Measurements from ENCODE around the gene EYS.
"Not testable (repeated sequence)": the region's sequence is repeated elsewhere in the genome, so short reads cannot be mapped to it uniquely, and the experiment has no call there.

Gene EYS

DNA sequence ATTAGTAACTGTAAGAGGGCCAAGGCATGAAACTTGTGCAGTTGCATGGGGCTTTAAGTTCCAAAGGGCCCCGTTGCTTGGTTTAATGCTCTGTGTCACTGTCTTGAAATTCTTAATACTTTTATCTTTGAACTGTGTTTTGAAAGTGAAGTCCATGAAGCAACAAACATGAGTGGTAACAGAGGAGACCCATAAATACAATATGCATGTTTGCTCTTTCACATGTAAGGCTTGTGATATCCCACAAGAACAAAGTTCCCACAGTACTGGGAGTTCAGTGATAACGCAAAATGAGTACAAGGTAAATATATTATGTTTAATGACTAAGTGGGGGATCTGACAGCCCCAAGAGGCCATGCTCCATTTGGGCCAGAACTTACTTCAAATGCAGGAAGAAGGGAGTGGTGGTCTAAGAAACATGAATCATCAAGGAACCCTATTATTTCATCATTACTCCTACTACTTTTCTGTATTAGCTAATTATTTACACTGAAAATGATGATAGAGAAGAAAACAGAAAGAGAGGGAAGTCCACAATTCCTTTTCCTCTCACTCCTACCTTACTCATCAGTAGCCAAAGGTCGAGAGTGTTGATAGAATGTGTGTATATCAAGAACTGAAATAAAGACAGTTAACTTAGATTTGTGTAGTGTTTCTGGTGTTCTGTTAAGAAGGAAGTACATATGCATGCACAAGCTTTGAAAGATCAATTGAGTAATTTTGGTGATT, 1914.1 kb downstream of the EYS start:
- no peak for DNase-seq (ENCODE audit: low read depth)

DNA sequence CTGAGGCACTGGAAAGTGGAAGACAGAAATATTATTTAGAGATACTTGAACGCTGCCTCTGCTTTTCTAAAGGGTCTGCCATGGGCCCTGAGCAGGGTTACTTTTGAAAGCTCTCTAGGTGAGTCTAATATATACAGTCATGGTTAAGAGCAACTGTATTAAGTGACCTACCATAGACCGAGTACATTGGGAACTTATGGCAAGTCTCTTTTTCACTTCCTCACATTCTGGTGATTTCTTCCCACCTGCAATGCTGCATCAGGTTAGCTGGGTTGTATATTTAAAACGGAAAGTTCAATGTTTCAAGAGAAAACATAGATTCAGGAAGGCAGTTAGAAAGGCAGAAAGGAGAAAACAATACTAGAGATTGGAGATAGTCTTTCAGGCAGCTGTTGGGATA, 1916.7 kb downstream of the EYS start:
- DNase-seq (ENCODE audit: low read depth): no peak

DNA sequence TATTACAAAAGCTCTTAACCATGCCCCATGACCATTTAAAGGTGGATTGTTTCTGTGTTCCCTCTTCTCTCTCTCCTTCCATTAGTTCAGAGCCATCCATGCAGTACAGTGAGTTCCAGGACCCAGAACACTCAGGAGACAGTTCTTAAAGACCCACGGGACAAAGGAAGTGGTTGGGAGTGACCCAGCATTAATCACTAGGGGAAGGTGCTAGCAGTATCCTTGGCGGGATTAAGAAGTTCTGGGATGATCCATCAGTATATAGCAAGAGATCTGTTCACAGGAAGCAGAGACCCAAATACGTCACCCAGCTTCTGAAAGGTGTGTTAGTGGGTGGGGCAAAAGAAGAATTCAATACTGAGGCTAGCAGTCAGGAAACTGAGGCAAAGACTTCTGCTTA, 1917.3 kb downstream of the EYS start:
- no peak for DNase-seq (ENCODE audit: low read depth)

DNA sequence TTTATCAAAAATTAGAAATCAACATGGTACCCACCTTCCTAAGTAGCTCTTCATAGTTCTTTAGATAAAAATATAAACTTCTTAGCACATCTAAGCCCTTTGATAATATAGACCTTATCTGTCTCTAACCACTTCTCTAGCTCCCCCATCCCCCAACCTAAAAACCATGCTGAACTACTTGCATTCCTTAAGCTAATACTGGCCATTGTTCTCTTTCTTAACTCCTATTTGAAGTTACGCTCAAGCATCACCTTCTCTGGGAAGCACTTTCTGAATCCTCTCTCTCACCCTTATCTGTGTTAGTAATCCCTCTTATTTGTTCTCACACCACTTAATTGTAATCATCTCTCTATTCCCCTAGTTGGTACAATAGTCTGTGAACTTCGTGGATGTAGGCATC, 1918.5 kb downstream of the EYS start:
- DNase-seq (ENCODE audit: low read depth): no peak

DNA sequence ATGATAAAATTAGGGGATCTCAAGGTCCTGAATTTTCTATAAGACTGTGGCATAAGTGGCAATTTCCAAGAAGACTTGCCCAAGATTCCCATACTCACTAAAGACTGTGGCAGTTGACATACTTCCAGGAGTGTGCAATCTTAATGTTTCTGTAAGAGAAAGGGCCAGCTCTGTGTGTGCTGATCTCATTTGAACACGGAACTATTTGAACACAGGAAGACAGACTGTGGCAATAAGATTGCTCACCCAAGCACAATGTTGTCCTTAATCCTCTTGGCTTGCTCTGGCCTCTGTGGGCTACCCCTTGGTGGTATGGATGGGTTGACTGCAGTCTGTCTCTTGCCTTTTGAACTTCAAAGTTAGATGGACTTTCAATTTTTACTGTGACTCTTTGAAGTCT, 1920.0 kb downstream of the EYS start:
- DNase-seq (ENCODE audit: low read depth): no peak

DNA sequence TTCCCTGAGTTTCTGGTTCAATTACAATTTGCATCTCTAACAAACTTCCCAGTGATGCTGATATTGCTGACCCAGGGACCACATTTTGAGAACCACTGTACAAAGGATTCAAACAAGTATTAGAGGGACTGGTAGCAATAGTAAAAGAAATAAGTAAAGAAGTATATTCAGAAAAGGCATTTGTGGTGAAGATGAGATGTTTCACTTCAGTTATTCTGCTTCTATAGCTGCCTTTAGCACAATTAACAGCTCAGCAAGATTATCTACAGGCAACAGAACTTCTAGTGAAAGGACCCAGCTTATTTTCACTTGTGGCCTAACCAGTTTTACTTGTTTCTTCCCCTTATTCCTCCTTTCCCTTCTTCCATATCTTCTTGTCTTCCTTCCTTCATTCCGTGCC, 1922.0 kb downstream of the EYS start:
- DNase-seq (ENCODE audit: low read depth): no peak

DNA sequence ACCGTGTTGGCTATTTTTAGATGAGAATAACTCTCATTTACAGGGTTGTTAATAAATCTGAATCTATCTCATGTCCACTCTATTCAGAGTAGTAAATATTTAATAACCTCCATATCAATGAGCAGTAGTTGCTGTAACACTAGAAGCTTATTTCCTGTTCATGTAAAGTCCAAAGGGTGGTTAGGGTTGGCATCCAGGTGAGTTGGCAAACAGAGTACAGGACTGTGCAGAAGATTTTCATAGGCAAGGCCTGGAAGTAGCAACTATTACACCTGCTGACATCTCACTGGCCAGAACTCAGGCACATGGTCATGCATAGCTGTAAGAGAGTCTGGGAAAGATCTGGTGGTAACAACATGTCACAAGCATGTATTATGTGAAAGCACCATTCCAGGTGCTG, 1923.9 kb downstream of the EYS start:
- no peak for DNase-seq (ENCODE audit: low read depth)

DNA sequence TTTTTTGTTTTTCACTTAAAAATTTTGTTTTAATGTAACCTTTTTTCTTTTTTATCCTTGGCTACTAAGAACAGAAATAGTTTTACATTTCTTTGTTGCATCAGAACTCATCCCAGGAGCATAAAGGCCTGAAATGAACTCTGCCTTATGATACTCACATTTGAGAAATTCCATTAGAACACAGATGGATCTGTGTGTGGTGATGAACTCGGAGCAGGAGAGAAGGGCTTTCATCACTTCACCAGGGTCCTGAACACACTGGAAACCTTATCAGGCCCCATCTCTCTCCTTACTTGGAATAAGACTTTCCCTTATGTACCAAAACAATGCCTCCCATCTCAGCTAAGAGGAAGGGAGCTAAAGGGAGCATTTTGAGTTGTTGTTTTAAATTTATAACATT, 1932.1 kb downstream of the EYS start:
- DNase-seq (ENCODE audit: low read depth): no peak

DNA sequence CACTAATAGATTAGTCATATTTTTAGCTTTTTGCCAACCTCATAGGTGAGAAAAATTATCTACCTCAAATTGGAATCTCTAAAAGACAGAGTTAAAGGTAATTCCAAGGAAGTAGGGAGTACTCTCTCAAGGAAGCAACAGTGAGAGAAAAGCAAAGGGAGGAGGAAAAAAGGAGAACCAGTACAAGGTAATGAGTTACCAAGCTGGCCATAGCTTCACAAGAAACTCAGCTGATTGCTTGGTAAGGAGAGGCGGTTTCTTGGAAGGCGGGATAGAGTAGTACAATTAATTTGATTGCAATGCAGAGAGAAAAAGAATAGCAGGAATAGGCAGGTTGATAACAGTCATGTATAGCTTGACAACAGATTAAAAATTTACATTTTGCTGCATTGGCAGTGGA, 1933.8 kb downstream of the EYS start:
- DNase-seq (ENCODE audit: low read depth): no peak

DNA sequence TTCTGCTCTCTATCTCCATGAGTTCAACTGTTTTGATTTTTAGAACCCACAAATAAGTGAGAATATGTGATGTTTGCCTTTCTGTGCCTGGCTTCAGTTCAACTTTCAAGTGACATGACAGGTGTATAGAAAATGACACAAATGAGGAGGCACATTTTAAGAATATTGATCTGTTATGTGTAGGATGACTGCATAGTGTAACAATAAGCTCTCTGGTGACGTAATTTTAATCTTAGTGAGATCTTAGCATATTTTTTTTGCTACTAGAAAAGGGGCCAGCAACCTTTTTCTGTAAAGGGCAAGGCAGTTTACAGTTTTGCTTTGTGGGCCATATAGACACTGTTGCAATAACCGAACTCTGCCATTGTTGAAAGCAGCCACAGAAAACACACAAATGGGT, 1941.2 kb downstream of the EYS start:
- DNase-seq (ENCODE audit: low read depth): no peak

DNA sequence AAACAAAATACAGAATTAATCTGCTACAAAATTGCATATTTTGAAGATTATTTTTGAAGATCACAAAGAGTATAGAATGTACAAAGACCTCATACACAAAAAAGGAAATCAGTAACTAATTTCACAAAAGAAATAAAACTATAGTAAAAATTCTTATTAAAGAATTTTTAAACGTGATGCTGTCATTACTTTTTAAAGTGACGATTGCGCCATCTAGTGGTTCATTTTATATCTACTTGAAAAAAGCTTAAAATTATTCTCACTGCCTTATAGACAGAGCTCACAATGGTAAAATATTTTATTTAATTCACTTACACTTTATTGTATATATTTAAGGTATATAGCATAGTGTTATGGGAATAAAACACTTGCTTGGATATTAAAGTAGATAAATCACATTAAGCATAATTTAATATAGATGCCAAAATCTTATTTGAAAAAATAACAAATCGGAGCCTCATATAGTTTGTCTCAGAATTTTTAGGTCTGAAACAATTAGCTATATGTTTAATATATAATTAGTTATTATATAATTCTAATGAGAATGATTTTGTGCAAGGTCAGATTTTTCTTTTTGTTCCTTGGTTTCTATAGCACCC, 1942.6 kb downstream of the EYS start:
- no peak for DNase-seq (ENCODE audit: low read depth)

DNA sequence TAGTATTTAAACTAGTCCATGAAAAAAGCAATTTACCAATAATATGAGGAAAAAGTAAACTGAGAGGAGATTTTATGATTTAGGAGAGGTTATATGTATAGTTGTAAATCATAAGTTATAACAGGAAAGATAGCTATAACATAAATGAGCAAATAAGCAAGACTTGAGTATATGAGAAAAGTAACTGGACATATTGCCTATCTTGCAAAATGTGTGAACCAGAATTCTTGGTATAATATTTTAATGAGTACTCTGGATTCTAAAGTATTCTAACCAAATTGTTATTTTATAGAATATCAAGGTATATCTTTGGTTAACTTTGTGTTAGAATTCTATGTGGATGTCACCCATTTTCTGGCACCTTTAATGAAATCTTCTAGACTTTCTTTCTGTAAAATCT, 1946.8 kb downstream of the EYS start:
- no peak for DNase-seq (ENCODE audit: low read depth)

DNA sequence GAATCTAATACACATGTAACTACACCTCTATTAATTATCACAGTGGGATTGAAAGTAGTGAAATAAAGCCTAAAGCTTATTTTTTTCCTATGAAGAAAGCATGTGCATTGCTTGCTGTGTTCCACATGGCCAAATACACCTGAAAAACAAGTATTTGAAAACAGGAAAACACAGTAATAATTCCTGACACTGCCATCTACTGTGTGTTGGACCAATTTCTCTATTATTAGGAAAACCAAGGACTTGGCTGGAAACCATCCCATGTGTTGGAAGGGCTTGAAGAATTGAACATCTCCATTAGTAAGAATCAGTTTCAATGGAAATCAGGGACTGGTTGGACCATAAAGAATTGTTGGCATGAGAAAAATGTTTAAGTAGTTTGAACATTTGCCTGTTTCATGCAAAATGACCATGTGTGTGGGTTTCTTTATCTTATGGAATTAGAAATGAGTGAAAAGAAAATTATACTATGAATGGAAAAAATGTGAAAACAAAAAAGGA, 1947.4 kb downstream of the EYS start:
- DNase-seq (ENCODE audit: low read depth): no peak

DNA sequence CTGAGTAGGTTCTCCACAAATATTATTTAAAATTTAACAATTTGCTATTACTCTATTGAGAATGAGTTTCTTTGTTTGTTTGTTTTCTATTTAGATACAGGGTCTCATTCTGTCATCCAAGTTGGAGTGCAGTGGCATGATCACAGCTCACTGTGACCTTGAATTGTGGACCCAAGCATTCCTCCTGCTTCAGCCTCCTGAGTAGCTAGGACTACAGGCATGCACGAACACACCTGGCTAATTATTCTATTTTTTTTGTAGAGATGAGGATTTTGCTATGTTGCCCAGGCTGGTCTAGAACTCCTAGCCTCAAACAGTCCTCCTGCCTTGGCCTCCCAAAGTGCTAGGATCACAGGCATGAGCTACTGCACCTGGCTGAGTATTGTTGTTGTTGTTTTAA, 1949.2 kb downstream of the EYS start:
- DNase-seq (ENCODE audit: low read depth): no peak

DNA sequence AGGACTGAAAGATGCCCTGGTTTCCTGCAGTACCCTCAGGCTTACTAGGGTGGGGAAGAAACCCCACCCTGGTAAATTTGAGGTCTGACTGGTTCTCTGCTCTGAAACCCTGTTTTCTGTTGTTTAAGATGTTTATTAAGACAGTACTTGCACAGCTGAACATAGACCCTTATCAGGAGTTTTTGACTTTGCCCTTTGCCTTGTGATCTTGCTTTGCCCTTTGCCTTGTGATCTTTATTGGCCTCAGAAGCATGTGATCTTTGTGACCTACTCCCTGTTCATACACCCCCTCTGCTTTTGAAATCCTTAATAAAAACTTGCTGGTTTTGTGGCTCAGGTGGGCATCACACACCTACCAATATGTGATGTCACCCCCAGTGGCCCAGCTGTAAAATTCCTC, 1949.8 kb downstream of the EYS start:
- not testable (repeated sequence) for DNase-seq (ENCODE audit: low read depth)

DNA sequence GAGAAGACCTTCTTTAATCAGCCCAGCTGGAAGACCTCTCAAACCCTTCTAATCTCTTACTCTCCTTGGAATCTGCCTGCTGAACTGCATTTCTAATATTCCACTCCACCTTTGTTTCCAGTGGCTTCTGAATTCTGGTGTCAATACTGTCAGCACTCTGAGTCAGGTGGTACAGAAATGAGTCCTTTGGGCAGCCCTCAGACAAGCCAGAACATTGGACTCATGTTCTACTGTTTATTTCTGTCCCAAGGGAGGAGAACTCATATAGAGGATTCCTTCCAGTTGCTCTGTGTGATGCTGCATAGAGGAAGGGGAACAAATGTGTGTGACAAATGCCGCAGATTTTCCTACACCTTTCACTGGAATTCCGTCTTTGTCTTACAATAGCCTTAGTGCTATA, 1956.6 kb downstream of the EYS start:
- DNase-seq (ENCODE audit: low read depth): no peak

DNA sequence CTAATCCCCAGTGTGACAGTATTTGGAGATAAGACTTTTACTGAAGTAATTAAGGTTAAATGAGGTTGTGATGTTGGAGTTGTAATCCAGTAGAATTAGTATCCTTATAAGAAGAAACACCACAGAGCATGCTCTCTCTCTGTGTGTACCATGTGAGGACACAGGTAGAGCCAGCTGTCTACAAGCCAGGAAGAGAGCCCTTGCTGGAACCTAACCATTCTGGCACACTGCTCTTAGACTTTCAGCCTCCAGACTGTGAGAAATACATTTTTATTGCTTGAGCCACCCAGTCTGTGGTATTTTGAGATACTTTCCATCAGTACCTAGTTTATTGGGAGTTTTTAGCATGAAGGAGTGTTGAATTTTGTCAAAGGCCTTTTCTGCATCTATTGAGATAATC, 1961.2 kb downstream of the EYS start:
- DNase-seq (ENCODE audit: low read depth): no peak

DNA sequence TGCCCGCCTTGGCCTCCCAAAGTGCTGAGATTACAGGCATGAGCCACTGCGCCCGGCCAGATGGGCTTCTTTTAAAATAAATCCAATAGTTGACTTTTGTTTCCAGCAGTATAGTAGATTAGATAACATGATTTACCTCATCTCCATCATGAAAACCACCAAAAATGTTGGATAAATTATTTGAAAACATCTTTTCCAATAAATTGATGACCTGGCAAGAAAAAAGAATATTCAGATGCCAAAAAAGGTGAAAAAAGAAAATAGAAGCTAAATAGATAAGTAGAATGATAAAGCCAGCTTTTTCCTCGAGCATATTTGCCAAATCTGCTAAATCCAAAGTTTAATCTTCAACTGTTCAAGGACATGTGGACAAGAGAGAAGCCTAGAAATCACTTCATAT, 1962.2 kb downstream of the EYS start:
- DNase-seq (ENCODE audit: low read depth): no peak

DNA sequence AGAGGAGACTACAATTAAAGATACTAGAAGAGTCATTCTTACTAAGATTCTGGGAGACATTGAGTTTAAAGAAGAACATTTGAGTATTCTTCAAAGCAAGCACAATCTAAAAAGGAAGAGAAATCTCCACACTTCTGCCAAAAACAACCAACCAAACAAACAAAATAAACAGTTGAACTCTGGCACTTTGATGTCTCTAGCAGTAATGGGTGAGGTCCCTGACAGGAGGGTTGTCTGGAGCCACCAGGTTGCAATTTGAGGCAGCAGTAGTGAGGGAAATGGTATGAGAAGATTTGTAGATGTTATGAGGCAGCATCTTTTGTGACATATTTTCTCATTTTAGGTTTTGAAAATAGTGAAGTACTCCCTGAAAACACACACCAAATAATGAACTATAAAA, 1963.3 kb downstream of the EYS start:
- DNase-seq (ENCODE audit: low read depth): no peak

DNA sequence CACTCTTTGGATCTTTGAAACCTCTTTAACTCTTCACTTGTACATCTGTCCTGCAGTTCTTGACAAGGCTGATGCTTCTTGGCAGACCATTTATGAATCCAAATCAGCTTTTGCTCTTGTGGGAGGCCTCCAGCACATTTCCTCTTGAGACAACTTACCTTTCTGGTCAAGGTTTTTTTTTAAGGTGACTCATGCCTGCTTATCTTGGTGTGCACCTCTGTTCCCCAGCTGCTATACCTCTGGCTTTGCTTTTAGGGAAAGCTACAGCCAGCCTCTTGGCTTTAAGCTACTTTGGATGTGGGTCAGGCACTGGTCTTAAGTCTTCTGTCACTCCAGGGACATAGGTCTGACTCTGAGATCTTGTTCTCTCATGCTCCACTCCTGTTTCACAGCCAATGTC, 1965.0 kb downstream of the EYS start:
- no peak for DNase-seq (ENCODE audit: low read depth)

DNA sequence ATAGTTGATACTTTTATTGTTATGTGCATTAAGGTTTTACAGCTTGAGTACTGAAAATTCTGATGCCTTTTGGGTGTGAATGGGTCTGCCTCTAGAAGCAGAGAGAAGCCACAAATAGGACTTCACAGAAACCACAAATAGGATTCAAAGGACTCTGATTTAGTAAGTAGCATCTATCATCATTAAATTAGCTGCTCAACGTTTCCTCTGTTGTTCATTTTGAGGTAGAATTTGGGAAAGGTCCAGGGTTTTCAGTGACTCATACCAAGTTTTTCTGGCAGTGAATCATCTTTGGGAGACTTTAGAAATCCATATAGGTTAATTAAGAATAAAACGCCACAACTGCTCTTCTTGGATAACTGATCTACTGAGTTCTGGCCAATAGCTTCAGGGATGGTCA, 1966.3 kb downstream of the EYS start:
- DNase-seq (ENCODE audit: low read depth): no peak

DNA sequence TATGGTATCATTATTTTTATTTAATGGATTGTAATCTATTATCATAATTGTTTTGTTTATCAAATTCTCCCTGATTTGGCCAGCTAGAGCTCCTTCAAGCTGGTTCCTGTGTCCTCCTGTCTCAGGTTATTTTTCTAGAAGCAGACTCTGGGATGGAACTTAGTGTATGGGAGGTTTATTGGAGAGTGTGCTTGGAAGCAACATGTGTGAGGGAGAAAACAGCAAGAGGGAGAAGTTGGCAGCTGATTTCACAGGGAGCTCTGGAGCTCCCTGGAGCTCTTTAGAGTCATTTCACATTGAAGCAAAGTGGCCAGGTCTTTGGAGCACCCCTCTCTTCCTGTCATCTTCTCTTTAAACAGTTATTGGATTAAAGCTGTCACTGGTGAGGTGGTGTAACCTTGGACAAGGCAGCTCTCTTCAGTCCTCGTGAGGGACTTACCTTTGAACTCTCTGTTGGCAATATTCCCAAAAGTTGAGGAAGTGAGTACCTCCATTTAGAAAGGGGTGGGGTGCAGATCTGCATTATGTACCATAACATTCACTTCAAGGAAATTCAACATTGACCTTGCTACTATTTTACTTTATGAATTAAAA, 1967.8 kb downstream of the EYS start:
- DNase-seq (ENCODE audit: low read depth): no peak

DNA sequence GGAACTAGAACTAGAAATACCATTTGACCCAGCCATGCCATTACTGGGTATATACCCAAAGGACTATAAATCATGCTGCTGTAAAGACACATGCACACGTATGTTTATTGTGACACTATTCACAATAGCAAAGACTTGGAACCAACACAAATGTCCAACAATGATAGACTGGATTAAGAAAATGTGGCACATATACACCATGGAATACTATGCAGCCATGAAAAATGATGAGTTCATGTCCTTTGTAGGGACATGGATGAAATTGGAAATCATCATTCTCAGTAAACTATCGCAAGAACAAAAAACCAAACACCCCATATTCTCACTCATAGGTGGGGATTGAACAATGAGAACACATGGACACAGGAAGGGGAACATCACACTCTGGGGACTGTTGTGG, 1968.8 kb downstream of the EYS start:
- not testable (repeated sequence) for DNase-seq (ENCODE audit: low read depth)

DNA sequence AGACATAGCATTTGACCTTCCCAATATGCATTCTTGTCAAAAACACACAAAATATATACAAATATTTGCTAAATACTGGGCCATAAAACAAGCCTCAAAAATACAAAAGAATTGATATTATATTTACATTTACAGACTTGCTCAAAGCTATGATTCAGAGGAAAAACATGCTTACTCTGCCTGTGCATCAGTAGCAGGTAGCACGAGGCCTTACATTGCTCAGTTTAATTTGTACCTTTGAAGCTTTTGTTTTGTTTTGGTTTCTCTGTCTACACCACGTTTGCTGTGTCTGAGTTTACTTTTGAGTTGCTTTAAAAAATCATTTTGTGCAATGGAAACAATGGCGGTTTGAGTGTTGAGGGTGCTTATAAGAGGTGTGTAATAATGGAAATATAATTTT, 1972.1 kb downstream of the EYS start:
- DNase-seq (ENCODE audit: low read depth): no peak
